Adrenal gland (tissue), 12 donors: Measurements from ENCODE around the gene RAP1A. TPM values are rescaled to one million over a fixed set of nuclear protein-coding genes. Genes with fewer than 3 reads are reported as not detected.

Experiments
- DNase-seq, 7 donors: peaks; one replicate each; pipeline ENCODE4 v3.0.0-alpha.2; 2019 to 2020
- H3K27ac ChIP-seq, 5 donors: fragments of 200-600 bp; sonication (generic) in 4 of 5; 1 replicate in 3 of 5; 2 replicates in 2 of 5; pipeline versions ENCODE4 v1.5.1 to v1.8.0; 2016 to 2020; ENCODE audit warnings: mild to moderate bottlenecking in 1 of 5
- H3K27me3 ChIP-seq: fragments of 200-600 bp; 2 replicates; pipeline ENCODE4 v1.8.0; 2021
- H3K36me3 ChIP-seq, 2 donors: fragments of 200-600 bp; replicated peaks in 1 of 2; 1 replicate in 1 of 2; 2 replicates in 1 of 2; pipeline versions ENCODE4 v1.5.1 to v1.8.0; 2018 to 2022
- H3K4me1 ChIP-seq, 2 donors: fragments of 200-600 bp; replicated peaks in 1 of 2; 1 replicate in 1 of 2; 2 replicates in 1 of 2; pipeline versions ENCODE4 v1.5.1 to v1.8.0; 2018 to 2021
- H3K4me3 ChIP-seq, 4 donors: fragments of 200-600 bp; sonication (generic) in 3 of 4; one replicate each; pipeline ENCODE4 v1.5.1; 2016 to 2018
- H3K9me3 ChIP-seq, 3 donors: fragments of 200-600 bp; sonication (generic) in 1 of 3; replicated peaks in 1 of 3; 1 replicate in 2 of 3; 2 replicates in 1 of 3; pipeline versions ENCODE4 v1.5.1 to v1.8.0; 2016 to 2021
- POLR2A ChIP-seq, 2 donors: fragments of 450-650 bp; IDR thresholded peaks; one replicate each; pipeline ENCODE4 v1.6.1; 2017; ENCODE audit warnings: antibody characterized with exemption in 2 of 2, mild to moderate bottlenecking in 2 of 2, moderate library complexity in 1 of 2
- WGBS, 4 donors: extraction: QIAGEN DNeasy Blood & Tissue Kit in 2 of 4; methylation state at CpG; one replicate each; pipeline versions ENCODE4 v1.1.5 to v1.1.7; 2013 to 2017; 5-methylcytosine and 5-hydroxymethylcytosine counted together
- intact Hi-C, 2 donors: fragments of 100-400 bp; cut with DNase I; formaldehyde crosslinking; loops; one replicate each; pipeline versions ENCODE4 v1.14.1 to v1.15.0; 2022 to 2023
- polyA plus RNA-seq, 3 donors: library from polyadenylated mRNA; stranded (reverse); fragments of 200-250 nt in 2 of 3; fragments of 350-450 nt in 1 of 3; fragmentation: Illumina TruSeq in 1 of 3; extraction: RNeasy Lipid Tissue Mini Kit (QIAGEN cat#74804) in 1 of 3; gene quantifications; one replicate each; pipeline ENCODE4 v1.2.3, GENCODE V29; 2013 to 2014
- small RNA-seq, 2 donors: library from RNA; depleted of rRNA; stranded (forward); fragments of <200 nt; gene quantifications; one replicate each; pipeline ENCODE3, GENCODE V24; 2016
- total RNA-seq, 9 donors: library from RNA; depleted of rRNA in 4 of 9; stranded (reverse); fragments of >200 nt in 4 of 9; fragments of 120-200 nt in 1 of 9; fragmentation: NEBNext Ultra II Directional in 1 of 9; extraction: Animal tissue kit (Norgen Biotek cat#: 25700) in 1 of 9; gene quantifications; one replicate each; pipeline versions ENCODE4 v1.1.0 to v1.2.4, GENCODE V29; 2013 to 2023
- TF ChIP-seq, protein P1 (sequence below), 6 experiments: fragments of 450-650 bp in 4 of 6; fragments of 200-600 bp in 2 of 6; sonication (generic) in 1 of 6; IDR thresholded peaks; 1 replicate in 5 of 6; 2 replicates in 1 of 6; pipeline versions ENCODE4 v1.5.1 to v1.8.0; 2016 to 2021; ENCODE audit warnings: antibody characterized with exemption in 6 of 6, mild to moderate bottlenecking in 2 of 6, moderate library complexity in 1 of 6
- donor health status: healthy with polysubstance abuse.
- donor health status: Bipolar disorder and iron deficiency.
- donor health status: DM: yes; HTN: yes; CAD: no.
- donor health status: DM: no; HTN: no; CAD: no.
- donor health status: DM: no; HTN: no; CAD: no.
- donor health status: DM: yes; HTN: yes; CAD: no.

Gene RAP1A
- total and polyA plus RNA-seq, 12 donors: 23.1 to 157 (median 60.2) TPM

DNA sequence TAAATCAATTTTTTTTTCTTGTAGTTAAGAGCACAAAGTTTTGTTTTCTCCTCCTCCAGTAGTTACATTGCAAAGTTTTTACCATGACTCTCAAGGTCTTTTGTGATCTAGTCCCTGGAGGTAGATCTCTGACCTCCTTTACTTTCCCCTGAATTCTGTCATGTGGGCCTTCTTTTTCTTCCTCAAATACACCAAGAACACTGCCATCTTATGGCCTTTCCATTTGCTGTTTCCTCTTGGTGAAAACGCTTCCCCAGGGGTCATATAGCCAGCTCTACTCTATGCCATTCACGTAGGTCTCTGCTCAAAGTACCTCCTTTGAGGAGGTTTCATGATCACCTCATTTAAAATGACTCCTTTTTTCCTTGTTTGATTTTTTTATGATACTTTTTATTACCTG is 138.8 kb downstream of the RAP1A start:
- Histone ChIP-seq H3K27ac (no peak overlapping the region), H3K4me1 (peaks cover 6 to 18% of the 10 kb centered on the region in 2 donors), H3K9me3 (no peaks in the 10 kb centered on the region), H3K36me3 (peaks cover 0 to 34% of the 10 kb centered on the region in 2 donors), H3K4me3 (no peak overlapping the region), H3K27me3 (no peaks in the 10 kb centered on the region)
- TF ChIP-seq POLR2A (IDR thresholded peaks at IDR 0.05): no peak
- TF ChIP-seq, protein P1, sequence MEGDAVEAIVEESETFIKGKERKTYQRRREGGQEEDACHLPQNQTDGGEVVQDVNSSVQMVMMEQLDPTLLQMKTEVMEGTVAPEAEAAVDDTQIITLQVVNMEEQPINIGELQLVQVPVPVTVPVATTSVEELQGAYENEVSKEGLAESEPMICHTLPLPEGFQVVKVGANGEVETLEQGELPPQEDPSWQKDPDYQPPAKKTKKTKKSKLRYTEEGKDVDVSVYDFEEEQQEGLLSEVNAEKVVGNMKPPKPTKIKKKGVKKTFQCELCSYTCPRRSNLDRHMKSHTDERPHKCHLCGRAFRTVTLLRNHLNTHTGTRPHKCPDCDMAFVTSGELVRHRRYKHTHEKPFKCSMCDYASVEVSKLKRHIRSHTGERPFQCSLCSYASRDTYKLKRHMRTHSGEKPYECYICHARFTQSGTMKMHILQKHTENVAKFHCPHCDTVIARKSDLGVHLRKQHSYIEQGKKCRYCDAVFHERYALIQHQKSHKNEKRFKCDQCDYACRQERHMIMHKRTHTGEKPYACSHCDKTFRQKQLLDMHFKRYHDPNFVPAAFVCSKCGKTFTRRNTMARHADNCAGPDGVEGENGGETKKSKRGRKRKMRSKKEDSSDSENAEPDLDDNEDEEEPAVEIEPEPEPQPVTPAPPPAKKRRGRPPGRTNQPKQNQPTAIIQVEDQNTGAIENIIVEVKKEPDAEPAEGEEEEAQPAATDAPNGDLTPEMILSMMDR (IDR thresholded peaks at IDR 0.05): no peak
- no peak for DNase-seq
- intact Hi-C loops: loop anchor here in 1 of 2 donors (10.0 kb wide), 1 partner anchor 254 kb away; the partner anchor contains the start of genes ADORA3 and TMIGD3
- 64 to 79% (median 67%) methylated on average over 2 of the region's 2 CpGs for WGBS, 4 donors

GRCh38 chr1:111761717-111762116 is 142.1 kb downstream of the RAP1A start:
- Histone ChIP-seq H3K4me3 (no peak overlapping the region), H3K9me3 (no peaks in the 10 kb centered on the region), H3K36me3 (peaks cover 0 to 65% of the 10 kb centered on the region in 2 donors), H3K4me1 (peaks cover 3 to 6% of the 10 kb centered on the region in 2 donors), H3K27ac (no peak overlapping the region), H3K27me3 (no peaks in the 10 kb centered on the region)
- DNase-seq: no peak
- intact Hi-C loops: no loop called here
- no peak for TF ChIP-seq POLR2A (IDR thresholded peaks at IDR 0.05)
- TF ChIP-seq, protein P1 (IDR thresholded peaks at IDR 0.05): no peak
- WGBS, 4 donors: 93 to 97% (median 96%) methylated on average over 2 of the region's 2 CpGs

GRCh38 chr1:111762332-111762731 is 142.7 kb downstream of the RAP1A start:
- TF ChIP-seq POLR2A (IDR thresholded peaks at IDR 0.05): no peak
- TF ChIP-seq, protein P1 (IDR thresholded peaks at IDR 0.05): no peak
- WGBS, 4 donors: 87 to 91% (median 88%) methylated on average over 2 of the region's 2 CpGs

More at GRCh38 chr1:111762332-111762731, 142.7 kb downstream of the RAP1A start:
- peaks cover 0 to under 1% of the 10 kb centered on the region in 2 donors for H3K4me1 ChIP-seq
- peaks cover 0 to 71% of the 10 kb centered on the region in 2 donors for H3K36me3 ChIP-seq
- no peaks in the 10 kb centered on the region for H3K9me3 ChIP-seq
- no peak overlapping the region for H3K27ac ChIP-seq
- intact Hi-C loops: no loop called here
- no peak for DNase-seq
- no peaks in the 10 kb centered on the region for H3K27me3 ChIP-seq
- H3K4me3 ChIP-seq: no peak overlapping the region

Small RNAs within 50 kb of the gene (small RNA-seq; reads per million reads assigned to genes)
- 0.33 to 0.47 reads per million in 2 donors for gene INKA2
- gene RNU6-151P: 0 reads per million in 2 donors

Other genes with a start within 250 kb of the RAP1A start
- gene OVGP1, start 192.1 kb upstream of the RAP1A start, total RNA-seq: 1 to 10 TPM in 3 of 9 donors, under 1 TPM in 6; 0.18 to 3.9 (median 0.61) TPM
- 1 to 10 TPM in 2 of 3 donors, under 1 TPM in 1; 0.71 to 7.3 (median 3.4) TPM for gene OVGP1, start 192.1 kb upstream of the RAP1A start, polyA plus RNA-seq
- 10 to 100 TPM; 20.6 to 66.8 (median 28.6) TPM for gene WDR77, start 170.5 kb upstream of the RAP1A start, total RNA-seq
- 10 to 100 TPM; 19.8 to 47.2 (median 24.0) TPM for gene WDR77, start 170.5 kb upstream of the RAP1A start, polyA plus RNA-seq
- gene ATP5PB, start 170.3 kb upstream of the RAP1A start, total RNA-seq: 100 to 1,000 TPM; 154 to 641 (median 251) TPM
- gene ATP5PB, start 170.3 kb upstream of the RAP1A start, polyA plus RNA-seq: 100 to 1,000 TPM; 103 to 834 (median 147) TPM
- gene C1orf162, start 145.8 kb upstream of the RAP1A start, total RNA-seq: 10 to 100 TPM in 7 of 9 donors, 1 to 10 TPM in 2; 2.2 to 59.9 (median 29.6) TPM
- gene C1orf162, start 145.8 kb upstream of the RAP1A start, polyA plus RNA-seq: 10 to 100 TPM; 45.7 to 54.1 (median 52.9) TPM
- 10 to 100 TPM in 7 of 9 donors, 1 to 10 TPM in 2; 2.3 to 51.0 (median 20.9) TPM for gene ADORA3, start 116.2 kb upstream of the RAP1A start, total RNA-seq
- 10 to 100 TPM in 2 of 3 donors, 1 to 10 TPM in 1; 9.6 to 15.6 (median 10.1) TPM for gene ADORA3, start 116.2 kb upstream of the RAP1A start, polyA plus RNA-seq
- gene TMIGD3, start 116.2 kb upstream of the RAP1A start, total RNA-seq: 10 to 100 TPM in 8 of 9 donors, 1 to 10 TPM in 1; 2.4 to 53.1 (median 25.4) TPM
- 10 to 100 TPM; 15.8 to 53.8 (median 24.1) TPM for gene TMIGD3, start 116.2 kb upstream of the RAP1A start, polyA plus RNA-seq
- 1 to 10 TPM in 4 of 9 donors, under 1 TPM in 4, not detected in 1; 0.78 to 4.7 (median 1.2) TPM for gene INKA2, start 119.6 kb downstream of the RAP1A start, total RNA-seq
- 1 to 10 TPM in 1 of 3 donors, under 1 TPM in 2; 0.61 to 1.7 (median 0.68) TPM for gene INKA2, start 119.6 kb downstream of the RAP1A start, polyA plus RNA-seq
- 10 to 100 TPM in 8 of 9 donors, 1 to 10 TPM in 1; 7.3 to 19.9 (median 12.0) TPM for gene DDX20, start 136.1 kb downstream of the RAP1A start, total RNA-seq
- gene DDX20, start 136.1 kb downstream of the RAP1A start, polyA plus RNA-seq: 10 to 100 TPM in 1 of 3 donors, 1 to 10 TPM in 2; 6.2 to 11.5 (median 6.6) TPM